NCI-H510A treated with DMSO at 0.1 percent for 48 hours (cell line): ENCODE data around the gene PLTP.
"Not testable (repeated sequence)": the region's sequence is repeated elsewhere in the genome, so short reads cannot be mapped to it uniquely, and the experiment has no call there.

Source experiments
- DNase-seq: peaks from one replicate; lab custom pipeline; 2025; lab: John Stamatoyannopoulos, UW

The PLTP gene

GRCh38 chr20:45920462-45921336 lies 8.7 kb upstream of the PLTP start:
- no peak for DNase-seq

- DNase-seq, result no peak
Observed at GRCh38 chr20:45919542-45920399, 7.8 kb upstream of the PLTP start.

- no peak for DNase-seq
Observed at GRCh38 chr20:45918779-45919537, 7.0 kb upstream of the PLTP start.

- no peak for DNase-seq
Observed at GRCh38 chr20:45918182-45918737, 6.3 kb upstream of the PLTP start.

- DNase-seq, result no peak
Observed at GRCh38 chr20:45917790-45918141, 5.8 kb upstream of the PLTP start.

- DNase-seq, result no peak
Observed at GRCh38 chr20:45913116-45913515, 1.2 kb upstream of the PLTP start.

- DNase-seq, result no peak
Observed at GRCh38 chr20:45912344-45912682, 358 bp upstream of the PLTP start.

- no peak for DNase-seq
Observed at GRCh38 chr20:45910670-45911485, 1.1 kb downstream of the PLTP start.

- DNase-seq, result no peak
Observed at GRCh38 chr20:45909817-45910669, 1.9 kb downstream of the PLTP start.

GRCh38 chr20:45909336-45909808 lies 2.6 kb downstream of the PLTP start:
- no peak for DNase-seq

GRCh38 chr20:45908084-45908483 lies 3.9 kb downstream of the PLTP start:
- no peak for DNase-seq

- DNase-seq, result no peak
Observed at GRCh38 chr20:45907219-45907948, 4.6 kb downstream of the PLTP start.

- no peak for DNase-seq
Observed at GRCh38 chr20:45905505-45906079, 6.4 kb downstream of the PLTP start.

GRCh38 chr20:45904583-45905504 lies 7.1 kb downstream of the PLTP start:
- DNase-seq, result no peak

- DNase-seq, result no peak
Observed at GRCh38 chr20:45902199-45902701, 9.7 kb downstream of the PLTP start.

- DNase-seq, result not testable (repeated sequence)
Observed at GRCh38 chr20:45901332-45901731, 10.6 kb downstream of the PLTP start.

GRCh38 chr20:45899046-45899835 lies 12.7 kb downstream of the PLTP start:
- no peak for DNase-seq
